Tibial nerve (tissue), 4 donors: Measurements from ENCODE around the gene RGPD4. TPM values are rescaled to one million over a fixed set of nuclear protein-coding genes. Genes with fewer than 3 reads are reported as not detected.

Source experiments
- DNase-seq, 2 donors: peaks; one replicate each; pipeline ENCODE4 v3.0.0-alpha.2; 2019; ENCODE audit warnings: low spot score in 2 of 2
- H3K27ac ChIP-seq, 4 donors: fragments of 200-600 bp; sonication (generic) in 3 of 4; one replicate each; pipeline ENCODE4 v1.5.1; 2017 to 2019; ENCODE audit warnings: mild to moderate bottlenecking in 1 of 4
- H3K27me3 ChIP-seq, 2 donors: fragments of 200-600 bp; sonication (generic) in 1 of 2; one replicate each; pipeline versions ENCODE4 v1.5.1 to v1.6.0; 2017 to 2019
- H3K36me3 ChIP-seq, 3 donors: fragments of 200-600 bp; sonication (generic); one replicate each; pipeline ENCODE4 v1.5.1; 2018 to 2019
- H3K4me1 ChIP-seq, 4 donors: fragments of 200-600 bp; sonication (generic) in 3 of 4; one replicate each; pipeline ENCODE4 v1.5.1; 2017 to 2019
- H3K4me3 ChIP-seq, 4 donors: fragments of 200-600 bp; sonication (generic) in 3 of 4; one replicate each; pipeline ENCODE4 v1.5.1; 2017 to 2019; ENCODE audit warnings: mild to moderate bottlenecking in 1 of 4, moderate library complexity in 1 of 4
- H3K9me3 ChIP-seq, 4 donors: fragments of 200-600 bp; sonication (generic) in 3 of 4; one replicate each; pipeline ENCODE4 v1.5.1; 2017 to 2019
- CTCF ChIP-seq, 5 experiments: fragments of 200-600 bp in 3 of 5; fragments of 450-650 bp in 2 of 5; sonication (generic) in 3 of 5; IDR thresholded peaks; one replicate each; pipeline ENCODE4 v1.5.1; 2016 to 2019; ENCODE audit warnings: antibody characterized with exemption in 5 of 5, mild to moderate bottlenecking in 3 of 5, moderate library complexity in 2 of 5
- EP300 ChIP-seq, 2 donors: sonication (generic); formaldehyde crosslinking; IDR thresholded peaks; one replicate each; pipeline ENCODE4 v1.6.1; 2017; ENCODE audit warnings: antibody characterized with exemption in 2 of 2, mild to moderate bottlenecking in 1 of 2
- POLR2A ChIP-seq, 2 donors: fragments of 450-650 bp; IDR thresholded peaks; one replicate each; pipeline ENCODE4 v1.6.1; 2017; ENCODE audit warnings: antibody characterized with exemption in 2 of 2, mild to moderate bottlenecking in 2 of 2, moderate library complexity in 2 of 2
- WGBS, 2 donors: methylation state at CpG; one replicate each; pipeline ENCODE4 v1.1.5; 2018; 5-methylcytosine and 5-hydroxymethylcytosine counted together
- total RNA-seq, 4 donors: library from RNA; depleted of rRNA; stranded (reverse); fragments of >200 nt; gene quantifications; one replicate each; pipeline ENCODE4 v1.1.0, GENCODE V29; 2016

The RGPD4 gene
- total RNA-seq, 4 donors from 2014 or later = not detected

DNA sequence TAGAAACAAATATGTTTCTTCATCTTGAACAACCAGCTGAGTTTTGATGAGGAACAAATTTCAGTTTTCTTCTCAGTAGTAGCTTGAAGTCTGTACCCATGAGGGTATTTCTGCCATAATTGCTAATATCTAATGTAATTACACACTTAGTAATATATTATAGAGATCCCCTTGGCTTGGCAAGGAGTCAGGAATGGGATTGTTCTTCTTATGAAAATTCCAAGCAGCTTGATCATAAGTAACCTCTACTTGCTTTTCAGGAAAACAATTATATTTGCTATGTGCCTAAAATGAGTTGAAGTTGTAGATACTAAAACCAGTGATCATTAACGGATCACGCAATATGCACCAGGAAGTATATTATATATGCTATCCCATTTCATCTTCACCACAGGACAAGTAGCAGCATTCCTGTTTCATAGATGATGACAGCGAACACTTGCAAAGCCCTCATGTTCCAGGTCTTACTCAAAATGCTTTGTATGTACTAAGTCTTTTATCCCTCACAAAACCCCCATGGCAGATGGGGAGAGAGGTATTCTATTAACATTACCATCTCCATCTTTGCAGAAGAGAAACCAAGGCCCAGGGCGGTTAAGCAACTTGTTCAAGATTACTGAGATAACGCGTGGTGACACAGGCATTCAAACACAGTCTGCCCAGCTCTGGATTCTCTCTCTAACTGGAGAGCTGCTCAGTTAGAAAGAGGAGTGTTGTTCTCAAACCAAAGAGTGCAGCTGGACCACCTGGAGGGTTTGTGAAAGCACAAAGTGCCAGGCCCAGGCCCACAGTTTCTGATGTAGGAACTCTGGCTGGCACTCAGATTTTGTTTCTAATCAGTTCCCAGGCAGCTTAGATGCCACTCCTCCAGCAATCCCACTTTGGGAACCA lies 21.8 kb upstream of the RGPD4 start:
- no peak for DNase-seq
- Histone ChIP-seq H3K27me3 (no peaks in the 10 kb centered on the region), H3K9me3 (no peaks in the 10 kb centered on the region), H3K36me3 (no peaks in the 10 kb centered on the region), H3K27ac (no peak overlapping the region), H3K4me1 (peaks cover 0 to 8% (median 0%) of the 10 kb centered on the region in 4 donors), H3K4me3 (no peak overlapping the region)
- TF ChIP-seq CTCF (IDR thresholded peaks at IDR 0.05) = no peak
- no peak for TF ChIP-seq EP300 (IDR thresholded peaks at IDR 0.05)
- no peak for TF ChIP-seq POLR2A (IDR thresholded peaks at IDR 0.05)
- 87 to 95% methylated on average over 6 of the region's 6 CpGs for WGBS, 2 donors

GRCh38 chr2:107806901-107807300 lies 19.8 kb upstream of the RGPD4 start:
- Histone ChIP-seq H3K4me1 (peaks cover 0 to 8% (median 0%) of the 10 kb centered on the region in 4 donors), H3K9me3 (no peaks in the 10 kb centered on the region), H3K27me3 (no peaks in the 10 kb centered on the region), H3K4me3 (no peak overlapping the region), H3K27ac (no peak overlapping the region), H3K36me3 (no peaks in the 10 kb centered on the region)
- no peak for DNase-seq
- TF ChIP-seq CTCF (IDR thresholded peaks at IDR 0.05) = no peak
- no peak for TF ChIP-seq EP300 (IDR thresholded peaks at IDR 0.05)
- no peak for TF ChIP-seq POLR2A (IDR thresholded peaks at IDR 0.05)
- 78 to 96% methylated on average over 4 of the region's 4 CpGs for WGBS, 2 donors

DNA sequence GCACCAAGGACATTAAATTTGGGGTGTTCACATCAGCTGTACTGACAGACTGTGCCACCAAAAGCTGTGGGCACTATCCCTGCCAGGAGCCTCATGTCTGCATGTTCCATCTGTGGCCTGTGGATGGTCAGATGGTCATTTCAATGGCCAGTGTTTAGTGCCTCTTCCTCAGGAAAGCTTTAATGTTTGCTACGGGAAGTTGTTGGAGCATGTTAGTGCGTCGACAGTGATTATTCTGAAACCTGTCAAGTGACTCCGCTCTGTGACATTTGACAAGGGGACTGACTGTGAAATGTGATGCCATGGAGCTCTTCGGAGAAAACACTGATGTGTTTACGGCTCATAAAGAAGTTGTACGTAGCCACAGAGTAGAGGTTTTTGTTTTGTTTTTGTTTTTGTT lies 18.7 kb upstream of the RGPD4 start:
- Histone ChIP-seq H3K9me3 (no peaks in the 10 kb centered on the region), H3K36me3 (no peaks in the 10 kb centered on the region), H3K27me3 (no peaks in the 10 kb centered on the region), H3K4me3 (no peak overlapping the region), H3K4me1 (peaks cover 0 to 8% (median 0%) of the 10 kb centered on the region in 4 donors), H3K27ac (no peak overlapping the region)
- no peak for TF ChIP-seq CTCF (IDR thresholded peaks at IDR 0.05)
- no peak for TF ChIP-seq POLR2A (IDR thresholded peaks at IDR 0.05)
- no peak for TF ChIP-seq EP300 (IDR thresholded peaks at IDR 0.05)
- WGBS, 2 donors = 69 to 79% methylated on average over 7 of the region's 7 CpGs
- no peak for DNase-seq

DNA sequence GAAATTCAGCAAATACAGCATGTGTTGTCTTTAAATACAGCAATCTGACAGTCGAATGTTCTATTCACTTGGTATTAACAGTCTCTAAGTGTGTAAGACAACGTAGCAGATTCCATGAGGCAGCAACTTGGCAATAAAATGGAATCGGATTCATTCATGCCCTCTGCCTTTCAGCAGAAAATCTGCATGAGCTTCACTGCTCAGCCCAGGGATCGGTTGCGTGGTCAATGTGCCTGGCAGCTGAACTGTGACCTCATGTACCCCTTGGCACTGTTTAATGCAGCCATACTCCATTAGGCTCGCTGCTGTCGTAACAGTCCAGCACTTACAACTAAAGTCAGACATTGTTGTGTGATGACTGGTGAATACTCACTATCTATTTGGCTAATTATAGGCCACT lies 17.7 kb upstream of the RGPD4 start:
- no peaks in the 10 kb centered on the region for H3K27me3 ChIP-seq
- peak overlapping the region in 1 of 4 donors; percentile 39 for H3K27ac ChIP-seq
- no peaks in the 10 kb centered on the region for H3K36me3 ChIP-seq
- H3K9me3 ChIP-seq = no peaks in the 10 kb centered on the region
- no peak for DNase-seq
- H3K4me1 ChIP-seq = peaks cover 0 to 8% (median 0%) of the 10 kb centered on the region in 4 donors
- 35 to 46% methylated on average over 7 of the region's 7 CpGs for WGBS, 2 donors
- TF ChIP-seq CTCF (IDR thresholded peaks at IDR 0.05) = no peak
- H3K4me3 ChIP-seq = no peak overlapping the region

DNA sequence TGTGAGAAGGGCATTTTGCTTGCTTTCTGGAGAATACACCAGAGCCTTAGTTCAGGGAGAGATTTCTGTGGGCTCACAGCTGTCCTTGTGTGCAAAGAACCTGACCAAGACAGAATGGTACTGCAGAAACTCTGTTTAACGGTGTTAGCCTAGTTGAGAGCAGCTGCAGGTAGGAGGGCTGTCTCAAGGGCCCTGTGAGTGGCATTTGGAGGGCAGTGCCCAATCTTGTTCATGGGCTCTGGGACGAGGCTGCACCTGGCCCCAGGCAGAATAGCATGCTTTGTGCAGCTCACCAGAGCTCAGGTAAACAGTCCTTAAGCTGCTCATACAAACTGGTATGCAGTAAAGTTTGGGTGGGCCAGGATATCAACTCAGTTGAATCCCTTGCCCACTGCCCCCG lies 16.9 kb upstream of the RGPD4 start:
- Histone ChIP-seq H3K4me1 (peaks cover 0 to 8% (median 0%) of the 10 kb centered on the region in 4 donors), H3K27ac (peak overlapping the region in 1 of 4 donors; percentile 39), H3K4me3 (no peak overlapping the region), H3K36me3 (no peaks in the 10 kb centered on the region), H3K27me3 (no peaks in the 10 kb centered on the region), H3K9me3 (no peaks in the 10 kb centered on the region)
- DNase-seq = no peak
- WGBS, 2 donors = 46 to 78% methylated on average over 3 of the region's 3 CpGs
- TF ChIP-seq POLR2A (IDR thresholded peaks at IDR 0.05) = no peak
- TF ChIP-seq EP300 (IDR thresholded peaks at IDR 0.05) = no peak
- TF ChIP-seq CTCF (IDR thresholded peaks at IDR 0.05) = no peak
